RWPE2 (cell line): ENCODE results near the gene ASB9.

Experiments used
- ATAC-seq: fragments of 200-7000 bp; cut with Tn5 transposase; 3 replicates; pipeline ENCODE4 v1.9.1; 2021; ENCODE audit warnings: low read depth
- DNase-seq: peaks from one replicate; pipeline ENCODE4 v3.0.0-alpha.2; 2020; ENCODE audit warnings: low spot score
- H3K27ac ChIP-seq: fragments of 450-650 bp; 2 replicates; pipeline ENCODE4 v1.5.1; 2017; ENCODE audit warnings: mild to moderate bottlenecking; ENCODE audit not compliant: poor library complexity, severe bottlenecking
- H3K27me3 ChIP-seq: fragments of 250-450 bp; sonication (Bioruptor Pico); 2 replicates; pipeline ENCODE4 v1.5.1; 2021; ENCODE audit warnings: mild to moderate bottlenecking, moderate library complexity; ENCODE audit not compliant: insufficient read depth, poor library complexity, severe bottlenecking
- H3K36me3 ChIP-seq: fragments of 250-450 bp; sonication (Bioruptor Pico); 2 replicates; pipeline ENCODE4 v1.5.1; 2020; ENCODE audit warnings: low read depth, mild to moderate bottlenecking, moderate library complexity
- H3K4me1 ChIP-seq: fragments of 250-450 bp; sonication (Bioruptor Pico); 2 replicates; pipeline ENCODE4 v1.5.1; 2021; ENCODE audit warnings: mild to moderate bottlenecking, moderate library complexity; ENCODE audit not compliant: insufficient read depth, poor library complexity, severe bottlenecking
- H3K4me3 ChIP-seq: fragments of 250-450 bp; sonication (Bioruptor Pico); 2 replicates; pipeline ENCODE4 v1.5.1; 2021; ENCODE audit warnings: mild to moderate bottlenecking, moderate library complexity; ENCODE audit not compliant: severe bottlenecking
- H3K9me3 ChIP-seq: fragments of 250-450 bp; sonication (Bioruptor Pico); 2 replicates; pipeline ENCODE4 v1.5.1; 2021; ENCODE audit warnings: mild to moderate bottlenecking, moderate library complexity; ENCODE audit not compliant: severe bottlenecking
- TF ChIP-seq, protein P1 (sequence below): fragments of 450-650 bp; IDR thresholded peaks from one replicate; pipeline ENCODE4 v1.5.1; 2017; ENCODE audit warnings: mild to moderate bottlenecking, moderate library complexity; ENCODE audit not compliant: poor library complexity, severe bottlenecking

The ASB9 gene

DNA sequence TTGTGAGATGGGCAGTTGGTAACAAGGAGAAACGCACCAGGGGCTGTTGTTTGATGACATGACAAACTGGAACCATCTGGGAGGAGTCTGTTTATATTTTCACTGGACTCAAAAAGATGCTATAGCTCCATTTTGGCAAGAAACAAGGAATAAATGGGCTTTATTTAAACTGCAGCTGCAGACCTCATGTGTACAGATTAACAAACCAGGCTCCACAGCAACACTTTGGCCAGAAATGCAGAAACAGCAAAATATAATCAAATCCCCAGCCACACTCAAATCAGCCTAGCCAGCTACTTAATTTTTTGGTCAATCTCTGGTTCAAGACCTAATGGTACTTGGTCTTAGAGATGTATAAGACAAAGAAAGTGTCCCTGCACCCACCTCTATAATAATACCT, 52.7 kb downstream of the ASB9 start:
- H3K4me3 ChIP-seq: no peak overlapping the region
- H3K9me3 ChIP-seq: no peaks in the 10 kb centered on the region
- TF ChIP-seq, protein P1, sequence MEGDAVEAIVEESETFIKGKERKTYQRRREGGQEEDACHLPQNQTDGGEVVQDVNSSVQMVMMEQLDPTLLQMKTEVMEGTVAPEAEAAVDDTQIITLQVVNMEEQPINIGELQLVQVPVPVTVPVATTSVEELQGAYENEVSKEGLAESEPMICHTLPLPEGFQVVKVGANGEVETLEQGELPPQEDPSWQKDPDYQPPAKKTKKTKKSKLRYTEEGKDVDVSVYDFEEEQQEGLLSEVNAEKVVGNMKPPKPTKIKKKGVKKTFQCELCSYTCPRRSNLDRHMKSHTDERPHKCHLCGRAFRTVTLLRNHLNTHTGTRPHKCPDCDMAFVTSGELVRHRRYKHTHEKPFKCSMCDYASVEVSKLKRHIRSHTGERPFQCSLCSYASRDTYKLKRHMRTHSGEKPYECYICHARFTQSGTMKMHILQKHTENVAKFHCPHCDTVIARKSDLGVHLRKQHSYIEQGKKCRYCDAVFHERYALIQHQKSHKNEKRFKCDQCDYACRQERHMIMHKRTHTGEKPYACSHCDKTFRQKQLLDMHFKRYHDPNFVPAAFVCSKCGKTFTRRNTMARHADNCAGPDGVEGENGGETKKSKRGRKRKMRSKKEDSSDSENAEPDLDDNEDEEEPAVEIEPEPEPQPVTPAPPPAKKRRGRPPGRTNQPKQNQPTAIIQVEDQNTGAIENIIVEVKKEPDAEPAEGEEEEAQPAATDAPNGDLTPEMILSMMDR: no peak
- DNase-seq: no peak
- no peak for ATAC-seq
- H3K4me1 ChIP-seq: no peaks in the 10 kb centered on the region
- H3K27ac ChIP-seq: no peak overlapping the region
- H3K27me3 ChIP-seq: no peaks in the 10 kb centered on the region
- H3K36me3 ChIP-seq: no peaks in the 10 kb centered on the region

DNA sequence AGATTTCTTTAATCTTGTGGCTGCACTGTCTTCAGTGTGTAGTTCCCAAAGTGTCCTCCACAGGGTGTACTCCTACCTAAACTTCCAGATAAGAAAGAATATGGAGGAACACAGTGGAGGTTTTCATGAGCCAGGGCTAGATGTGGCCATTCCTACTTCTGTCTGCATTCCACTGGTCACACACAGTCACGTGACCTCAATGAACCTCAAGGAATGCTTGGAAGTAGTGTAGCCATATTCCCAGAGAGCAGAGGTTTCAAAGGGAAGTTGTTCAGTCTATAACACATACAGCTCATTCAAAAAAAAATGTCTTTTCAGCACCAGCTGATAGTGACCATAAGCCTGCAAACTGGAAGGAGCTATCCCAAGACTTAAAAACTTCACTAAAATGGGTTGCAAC, 53.6 kb downstream of the ASB9 start:
- Histone ChIP-seq H3K36me3 (no peaks in the 10 kb centered on the region), H3K27ac (no peak overlapping the region), H3K4me3 (no peak overlapping the region), H3K9me3 (no peaks in the 10 kb centered on the region), H3K4me1 (no peaks in the 10 kb centered on the region), H3K27me3 (no peaks in the 10 kb centered on the region)
- ATAC-seq (no peak), DNase-seq (no peak)
- TF ChIP-seq, protein P1: no peak

DNA sequence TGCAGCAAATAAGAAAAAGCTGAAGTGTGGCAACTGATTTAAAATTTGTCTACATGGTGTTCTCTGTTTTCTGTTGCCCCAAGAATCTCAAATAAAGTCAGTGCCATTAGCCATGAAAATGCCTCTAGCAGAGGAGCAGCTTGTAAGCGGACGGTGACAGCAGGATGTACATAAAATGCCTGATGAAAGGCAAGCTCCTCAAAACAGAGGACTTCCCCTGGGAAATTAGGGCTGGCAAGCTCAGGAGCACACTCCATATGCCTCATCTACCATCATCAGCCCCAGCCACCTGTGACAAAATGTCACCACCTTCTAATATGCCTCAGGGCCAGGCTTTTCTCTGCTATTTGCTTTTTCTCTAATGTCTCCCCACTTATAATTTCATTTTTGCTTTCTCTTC, 54.5 kb downstream of the ASB9 start:
- no peaks in the 10 kb centered on the region for H3K27me3 ChIP-seq
- H3K27ac ChIP-seq: no peak overlapping the region
- no peak overlapping the region for H3K4me3 ChIP-seq
- TF ChIP-seq, protein P1: no peak
- DNase-seq: no peak
- no peaks in the 10 kb centered on the region for H3K36me3 ChIP-seq
- no peaks in the 10 kb centered on the region for H3K9me3 ChIP-seq
- no peaks in the 10 kb centered on the region for H3K4me1 ChIP-seq
- no peak for ATAC-seq

DNA sequence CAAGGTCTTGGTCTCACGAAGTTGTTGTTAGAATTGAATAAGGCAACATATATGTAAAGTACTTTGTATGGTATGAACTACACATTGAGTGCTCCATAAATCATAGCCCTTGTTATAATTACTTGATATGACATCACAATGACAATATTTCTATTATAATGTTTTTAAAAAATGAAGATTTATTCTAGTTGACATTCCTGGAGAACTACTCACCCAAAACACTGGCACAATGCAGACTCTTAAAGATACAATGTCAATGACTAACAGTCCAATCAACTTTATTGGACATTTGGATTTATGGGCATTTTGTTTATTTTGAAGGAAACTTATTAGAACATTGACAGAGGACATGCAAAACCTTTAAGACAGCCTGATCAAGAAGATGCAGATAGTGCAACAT, 55.3 kb downstream of the ASB9 start:
- TF ChIP-seq, protein P1: no peak
- Histone ChIP-seq H3K27me3 (no peaks in the 10 kb centered on the region), H3K27ac (no peak overlapping the region), H3K36me3 (no peaks in the 10 kb centered on the region), H3K4me3 (no peak overlapping the region), H3K4me1 (no peaks in the 10 kb centered on the region), H3K9me3 (no peaks in the 10 kb centered on the region)
- DNase-seq: no peak
- ATAC-seq: no peak; the same call in 2 of the 3 replicates

DNA sequence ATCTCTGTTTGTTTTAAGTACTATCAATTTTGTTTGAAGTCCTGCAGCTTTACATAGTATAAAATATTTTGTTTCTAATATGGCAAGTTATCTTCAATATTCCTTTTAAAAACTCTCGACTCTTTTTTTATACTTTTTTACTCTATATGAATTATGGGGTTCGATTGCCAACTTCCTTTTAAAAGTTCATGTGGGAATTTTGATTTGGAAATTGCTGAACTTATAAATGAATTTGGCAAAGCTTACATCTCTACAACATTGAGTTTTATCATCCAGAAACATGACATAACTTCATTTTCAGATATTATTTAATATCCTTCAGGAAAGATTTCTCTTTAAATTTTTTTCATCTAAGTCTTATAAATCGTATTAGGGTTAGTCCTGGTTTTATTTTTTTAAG, 60.8 kb downstream of the ASB9 start:
- DNase-seq (no peak), ATAC-seq (no peak)
- Histone ChIP-seq H3K27ac (no peak overlapping the region), H3K36me3 (no peaks in the 10 kb centered on the region), H3K9me3 (no peaks in the 10 kb centered on the region), H3K4me1 (no peaks in the 10 kb centered on the region), H3K4me3 (no peak overlapping the region), H3K27me3 (no peaks in the 10 kb centered on the region)
- TF ChIP-seq, protein P1: no peak
